K562 (cell line): ENCODE measurements around the gene OLIG3. TPM values are rescaled to one million over a fixed set of nuclear protein-coding genes. Genes with fewer than 3 reads are reported as not detected.

ENCODE experiments used
- BMI1 ChIP-seq: fragments of 150-350 bp; IDR thresholded peaks from 2 replicates; pipeline ENCODE4 v1.6.1; 2014; ENCODE audit warnings: low read length
- BRD4 ChIP-seq: fragments of 200-600 bp; sonication (generic); IDR thresholded peaks from 2 replicates; pipeline ENCODE4 v1.6.1; 2017; ENCODE audit warnings: inconsistent platforms
- E2F1 ChIP-seq: sonication (generic); formaldehyde crosslinking; IDR thresholded peaks from 2 replicates; pipeline ENCODE4 v1.8.1; 2023; ENCODE audit warnings: mild to moderate bottlenecking, missing genetic modification reagents, moderate library complexity
- GMEB1 ChIP-seq: fragments of 250-450 bp; sonication (Bioruptor Pico); IDR thresholded peaks from 2 replicates; pipeline ENCODE4 v1.4.0; 2020; ENCODE audit warnings: mild to moderate bottlenecking
- GTF2A2 ChIP-seq: IDR thresholded peaks from 2 replicates; pipeline ENCODE4 v1.6.1; 2016; ENCODE audit warnings: mild to moderate bottlenecking, missing genetic modification characterization, missing compliant biosample characterization
- MNT ChIP-seq, 2 experiments: fragments of 450-650 bp; conservative IDR thresholded peaks; 2 replicates each; pipeline ENCODE4 v1.6.1; 2017; ENCODE audit warnings: mild to moderate bottlenecking in 2 of 2, moderate library complexity in 2 of 2
- NBN ChIP-seq: fragments of 450-650 bp; IDR thresholded peaks from 2 replicates; pipeline ENCODE4 v1.6.1; 2016; ENCODE audit warnings: low read depth, mild to moderate bottlenecking
- NCOA4 ChIP-seq: fragments of 450-650 bp; IDR thresholded peaks from 2 replicates; pipeline ENCODE4 v1.6.1; 2018; ENCODE audit warnings: mild to moderate bottlenecking; ENCODE audit not compliant: partially characterized antibody
- NR2F6 ChIP-seq: fragments of 450-650 bp; formaldehyde crosslinking; IDR thresholded peaks from 2 replicates; pipeline ENCODE4 v1.4.0; 2020; ENCODE audit warnings: mild to moderate bottlenecking
- SP2 ChIP-seq: IDR thresholded peaks from 2 replicates; pipeline ENCODE4 v1.6.1; 2011; ENCODE audit warnings: mild to moderate bottlenecking, low read depth, low read length, moderate library complexity; ENCODE audit not compliant: poor library complexity, severe bottlenecking; ENCODE audit errors: extremely low read depth
- TCF7L2 ChIP-seq: fragments of 150-350 bp; IDR thresholded peaks from 2 replicates; pipeline ENCODE4 v1.6.1; 2016; ENCODE audit warnings: low read depth, mild to moderate bottlenecking, low read length, moderate library complexity
- TEAD1 ChIP-seq, 2 experiments: fragments of 450-650 bp in 1 of 2; sonication (generic) in 1 of 2; formaldehyde crosslinking; IDR thresholded peaks; 2 replicates each; pipeline versions ENCODE4 v1.4.0 to v1.8.0; 2020 to 2022; ENCODE audit warnings: mild to moderate bottlenecking in 2 of 2, missing genetic modification reagents in 1 of 2
- polyA plus RNA-seq, 8 experiments: library from polyadenylated mRNA; depleted of rRNA in 4 of 8; stranded (reverse) in 5 of 8; unstranded in 3 of 8; fragments of >200 nt; fragmentation: Nextera tagmentation in 2 of 8; fragmentation: Illumina TruSeq in 1 of 8; extraction: Ambion mirVana in 2 of 8; extraction: Trizol in 1 of 8; gene quantifications; 2 replicates each; pipeline versions ENCODE4 v1.2.1 to v1.2.3, GENCODE V29; 2011 to 2014; ENCODE audit warnings: inconsistent platforms in 1 of 8, missing spikeins in 1 of 8
- total RNA-seq, 7 experiments: library from RNA; depleted of rRNA in 6 of 7; stranded (reverse); fragments of >200 nt in 6 of 7; fragmentation: Illumina TruSeq in 2 of 7; extraction: Trizol in 2 of 7; gene quantifications; 2 replicates each; pipeline versions ENCODE4 v1.2.1 to v1.2.3, GENCODE V29; 2011 to 2021; ENCODE audit warnings: low replicate concordance in 1 of 7
- TF ChIP-seq, protein P1 (sequence below), 2 experiments: fragments of 250-450 bp in 1 of 2; fragments of 450-650 bp in 1 of 2; sonication (Bioruptor Pico) in 1 of 2; IDR thresholded peaks; 2 replicates each; pipeline versions ENCODE4 v1.6.1 to v1.8.0; 2016 to 2021; ENCODE audit warnings: mild to moderate bottlenecking in 2 of 2, moderate library complexity in 2 of 2, missing compliant biosample characterization in 1 of 2, missing genetic modification characterization in 1 of 2

OLIG3 gene
- total and polyA plus RNA-seq, 9 of the 15 experiments (the other 6 are each of a cell fraction or from before 2014, with no cell fraction given), result not detected

- no peak for TF ChIP-seq E2F1 (CRISPR knock-in tag)
- TF ChIP-seq TCF7L2, result no peak
- no peak for TF ChIP-seq BMI1
- no peak for TF ChIP-seq SP2
- TF ChIP-seq, protein P1, sequence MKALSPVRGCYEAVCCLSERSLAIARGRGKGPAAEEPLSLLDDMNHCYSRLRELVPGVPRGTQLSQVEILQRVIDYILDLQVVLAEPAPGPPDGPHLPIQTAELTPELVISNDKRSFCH (CRISPR knock-in tag; IDR thresholded peaks at IDR 0.05), result no peak
- TF ChIP-seq, protein P1 (tag; IDR thresholded peaks at IDR 0.05), result no peak
- no peak for TF ChIP-seq BRD4
- TF ChIP-seq NR2F6 (CRISPR knock-in tag), result no peak
- no peak for TF ChIP-seq NCOA4
- TF ChIP-seq MNT (conservative IDR thresholded peaks at IDR 0.05), result no peak
- TF ChIP-seq TEAD1 (CRISPR knock-in tag; IDR thresholded peaks at IDR 0.05), result no peak
- TF ChIP-seq GMEB1 (CRISPR knock-in tag), result no peak
- TF ChIP-seq NBN, result no peak
- no peak for TF ChIP-seq GTF2A2
These were observed 25.5 kb upstream of the OLIG3 start (continued) for GRCh38 chr6:137519629-137520176.
